Stimulated activated CD4-positive, alpha-beta T cell treated with anti-CD3 and anti-CD28 coated beads, Interleukin-15, amount 100 ng/mL, for 48 hours (primary cell): ENCODE data around the gene RAB40A.
"Not testable (repeated sequence)": the region's sequence is repeated elsewhere in the genome, so short reads cannot be mapped to it uniquely, and the experiment has no call there.

Experiments used
- DNase-seq, 2 donors: peaks; one replicate each; pipeline ENCODE4 v3.0.0-alpha.2; 2020; ENCODE audit warnings: low read depth in 2 of 2

RAB40A gene

DNA sequence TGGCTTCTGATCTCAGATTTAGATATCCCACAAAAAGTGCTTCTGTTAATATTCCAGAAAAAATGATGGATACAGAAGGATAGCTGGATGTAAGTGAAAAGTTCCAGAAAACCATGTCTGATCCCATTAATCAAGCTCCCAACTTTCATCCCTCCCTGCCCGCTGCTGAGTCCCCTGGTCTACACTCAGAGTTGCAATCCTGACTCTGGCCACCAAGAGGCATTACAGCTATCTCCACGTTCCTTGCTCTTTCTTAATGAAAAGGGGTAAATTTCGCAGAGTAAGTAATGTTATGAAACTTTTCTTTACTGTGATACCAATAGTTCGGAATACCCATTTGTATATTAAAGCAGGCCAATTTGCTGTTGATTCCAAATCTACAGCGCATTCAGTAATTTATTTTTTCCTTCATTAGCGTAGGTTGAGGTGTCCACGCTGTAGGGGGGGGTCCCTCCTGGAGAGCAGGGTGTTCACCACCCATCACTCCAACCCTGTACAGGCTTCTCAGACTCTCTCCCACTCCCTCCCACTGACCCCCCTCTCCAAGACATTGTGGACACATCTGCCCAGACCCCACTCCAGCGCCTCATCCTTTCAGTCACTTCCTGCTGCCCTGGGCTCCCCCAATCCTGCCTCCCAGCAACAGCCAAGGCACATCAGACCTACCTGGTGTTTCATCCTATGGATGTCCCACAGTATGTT lies 55.1 kb downstream of the RAB40A start:
- no peak for DNase-seq

DNA sequence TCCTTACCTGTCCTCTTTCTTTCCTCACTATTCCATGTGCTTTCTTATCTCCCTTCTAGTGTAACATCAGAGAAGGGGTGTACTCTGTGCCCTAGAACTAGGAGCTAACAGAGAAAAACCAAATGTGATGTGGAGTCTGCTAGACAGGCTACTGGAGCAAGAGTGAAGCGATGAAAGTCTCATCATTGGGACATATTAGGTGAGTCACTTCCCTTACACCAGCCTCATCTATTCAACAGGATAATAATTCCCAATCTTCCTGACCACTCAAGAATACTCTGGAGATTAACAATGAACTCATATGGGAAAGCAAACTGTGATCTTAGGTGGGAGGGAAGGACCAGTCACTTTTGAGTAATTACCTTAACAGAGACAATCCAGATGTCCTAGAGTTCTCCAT lies 58.1 kb downstream of the RAB40A start:
- no peak for DNase-seq

DNA sequence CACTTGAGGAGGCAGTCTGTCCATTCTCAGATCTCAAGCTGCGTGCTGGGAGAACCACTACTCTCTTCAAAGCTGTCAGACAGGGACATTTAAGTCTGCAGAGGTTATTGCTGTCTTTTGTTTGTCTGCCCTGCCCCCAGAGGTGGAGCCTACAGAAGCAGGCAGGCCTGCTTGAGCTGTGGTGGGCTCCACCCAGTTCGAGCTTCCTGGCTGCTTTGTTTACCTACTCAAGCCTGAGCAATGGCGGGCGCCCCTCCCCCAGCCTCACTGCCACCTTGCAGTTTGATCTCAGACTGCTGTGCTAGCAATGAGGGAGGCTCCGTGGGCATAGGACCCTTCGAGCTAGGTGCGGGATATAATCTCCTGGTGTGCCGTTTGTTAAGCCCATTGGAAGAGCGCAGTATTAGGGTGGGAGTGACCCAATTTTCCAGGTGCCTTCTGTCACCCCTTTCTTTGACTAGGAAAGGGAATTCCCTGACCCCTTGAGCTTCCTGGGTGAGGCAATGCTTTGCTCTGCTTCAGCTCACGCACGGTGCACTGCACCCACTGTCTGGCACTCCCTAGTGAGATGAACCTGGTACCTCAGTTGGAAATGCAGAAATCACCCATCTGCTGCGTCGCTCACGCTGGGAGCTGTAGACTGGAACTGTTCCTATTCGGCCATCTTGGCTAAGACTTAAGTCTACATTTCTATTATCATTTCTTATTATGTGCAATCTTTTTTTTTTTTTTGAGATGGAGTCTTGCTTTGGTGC lies 59.1 kb downstream of the RAB40A start:
- DNase-seq: not testable (repeated sequence)

DNA sequence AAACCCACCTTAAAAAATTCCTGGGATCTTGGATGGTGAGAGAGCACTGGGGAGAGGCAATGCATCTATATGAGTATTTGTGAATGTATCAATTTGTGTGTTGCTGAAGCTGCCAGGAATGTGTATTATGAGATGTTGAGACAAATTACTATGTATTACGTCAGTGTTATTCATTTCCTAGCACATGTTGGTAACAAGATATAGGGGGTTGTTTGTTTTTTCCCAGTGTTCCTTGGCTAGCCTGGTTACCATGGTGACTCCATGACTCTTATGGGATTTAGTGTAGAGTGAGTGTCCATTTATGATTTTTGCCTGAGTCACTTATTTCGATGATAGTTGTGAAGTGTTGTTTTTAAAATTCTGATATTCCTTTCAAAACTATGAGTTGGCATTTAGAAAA lies 65.6 kb downstream of the RAB40A start:
- no peak for DNase-seq
